ENCODE results near the gene OLA1.
A peak's percentile ranks its signal among the peaks of the same experiment; 100 is the strongest.

The OLA1 gene

DNA sequence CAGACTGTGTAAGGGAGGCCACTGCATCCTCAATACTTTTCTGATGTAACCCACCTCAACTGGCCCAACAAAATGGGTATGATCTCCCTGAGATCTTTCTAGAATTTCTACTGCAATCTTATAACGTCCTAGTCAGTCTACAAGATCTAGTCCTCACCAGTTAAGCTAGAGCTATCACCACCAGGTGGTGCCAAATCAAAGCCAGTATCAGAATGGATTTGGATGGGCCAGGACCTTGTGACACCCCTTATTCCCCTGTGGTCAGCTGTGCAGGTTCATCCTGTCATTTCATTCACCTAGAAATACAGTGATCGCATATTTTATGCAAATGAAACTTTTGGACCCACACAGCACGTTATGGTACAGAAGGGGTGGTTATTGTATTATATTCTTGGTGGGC, 90.3 kb downstream of the OLA1 start:
- H3F3A ChIP-seq (ENCODE audit: insufficient read depth, low read length), result no peaks in the 10 kb centered on the region
- no peak overlapping the region for H3K9ac ChIP-seq (ENCODE audit: low read length)
- H3K36me3 ChIP-seq (replicated peaks; ENCODE audit: insufficient read depth, low read length), result no peaks in the 10 kb centered on the region; the same call in 1 of the 2 replicates
- no peaks in the 10 kb centered on the region; the same call in 1 of the 2 replicates for H4K20me1 ChIP-seq (ENCODE audit: insufficient read depth, low read length)
- no peaks in the 10 kb centered on the region for H3K9me3 ChIP-seq (replicated peaks; ENCODE audit: insufficient read depth, low read length)
- TF ChIP-seq EZH2phosphoT487 (IDR thresholded peaks at IDR 0.05; ENCODE audit: low read length), result no peak
- no peak for TF ChIP-seq EZH2 (optimal IDR thresholded peaks at IDR 0.05; ENCODE audit: low read depth, low read length)
- TF ChIP-seq CTCF (IDR thresholded peaks at IDR 0.05; ENCODE audit: low read length), result peak; percentile 62
- no peaks in the 10 kb centered on the region for H3K27me3 ChIP-seq (replicated peaks; ENCODE audit: insufficient read depth, low read length)
- H3K4me2 ChIP-seq (ENCODE audit: low read depth, low read length), result no peak overlapping the region
- no peaks in the 10 kb centered on the region for H3K9me2 ChIP-seq (replicated peaks; ENCODE audit: insufficient read depth, low read length)
- peaks cover 11% of the 10 kb centered on the region; the same call in 1 of the 2 replicates for H3K79me2 ChIP-seq (ENCODE audit: low read length)
- H3K4me1 ChIP-seq (ENCODE audit: low read length), result no peaks in the 10 kb centered on the region
- H3K4me3 ChIP-seq (ENCODE audit: low read length), result no peak overlapping the region
- no peak overlapping the region for H3K27ac ChIP-seq (ENCODE audit: low read length)
- H2AFZ ChIP-seq (ENCODE audit: low read length), result no peak overlapping the region
- peak; percentile 58 for DNase-seq

- no peaks in the 10 kb centered on the region; the same call in 1 of the 2 replicates for H3K36me3 ChIP-seq (replicated peaks; ENCODE audit: insufficient read depth, low read length)
- peaks cover 11% of the 10 kb centered on the region; the same call in 1 of the 2 replicates for H3K79me2 ChIP-seq (ENCODE audit: low read length)
- H2AFZ ChIP-seq (ENCODE audit: low read length), result no peak overlapping the region
- H3K9me3 ChIP-seq (replicated peaks; ENCODE audit: insufficient read depth, low read length), result no peaks in the 10 kb centered on the region
- H3F3A ChIP-seq (ENCODE audit: insufficient read depth, low read length), result no peaks in the 10 kb centered on the region
- DNase-seq, result no peak
- no peaks in the 10 kb centered on the region for H3K4me1 ChIP-seq (ENCODE audit: low read length)
- no peak overlapping the region for H3K4me2 ChIP-seq (ENCODE audit: low read depth, low read length)
- H3K27ac ChIP-seq (ENCODE audit: low read length), result no peak overlapping the region
- H3K27me3 ChIP-seq (replicated peaks; ENCODE audit: insufficient read depth, low read length), result no peaks in the 10 kb centered on the region
- no peaks in the 10 kb centered on the region; the same call in 1 of the 2 replicates for H4K20me1 ChIP-seq (ENCODE audit: insufficient read depth, low read length)
- TF ChIP-seq EZH2 (optimal IDR thresholded peaks at IDR 0.05; ENCODE audit: low read depth, low read length), result no peak
- no peak for TF ChIP-seq EZH2phosphoT487 (IDR thresholded peaks at IDR 0.05; ENCODE audit: low read length)
- no peak for TF ChIP-seq CTCF (IDR thresholded peaks at IDR 0.05; ENCODE audit: low read length)
- no peak overlapping the region for H3K4me3 ChIP-seq (ENCODE audit: low read length)
- H3K9me2 ChIP-seq (replicated peaks; ENCODE audit: insufficient read depth, low read length), result no peaks in the 10 kb centered on the region
- H3K9ac ChIP-seq (ENCODE audit: low read length), result no peak overlapping the region
These were observed 91.3 kb downstream of the OLA1 start for GRCh38 chr2:174157053-174157452.

GRCh38 chr2:174153757-174154680, 94.3 kb downstream of the OLA1 start:
- H3K9me2 ChIP-seq (replicated peaks; ENCODE audit: insufficient read depth, low read length), result no peaks in the 10 kb centered on the region
- H3K27me3 ChIP-seq (replicated peaks; ENCODE audit: insufficient read depth, low read length), result no peaks in the 10 kb centered on the region
- H3K9ac ChIP-seq (ENCODE audit: low read length), result no peak overlapping the region
- H3K27ac ChIP-seq (ENCODE audit: low read length), result no peak overlapping the region
- no peak overlapping the region for H3K4me2 ChIP-seq (ENCODE audit: low read depth, low read length)
- H2AFZ ChIP-seq (ENCODE audit: low read length), result no peak overlapping the region
- H3F3A ChIP-seq (ENCODE audit: insufficient read depth, low read length), result no peaks in the 10 kb centered on the region
- no peaks in the 10 kb centered on the region for H3K9me3 ChIP-seq (replicated peaks; ENCODE audit: insufficient read depth, low read length)
- no peak for DNase-seq
- no peak overlapping the region for H3K4me3 ChIP-seq (ENCODE audit: low read length)
- H3K4me1 ChIP-seq (ENCODE audit: low read length), result no peaks in the 10 kb centered on the region
- H3K79me2 ChIP-seq (ENCODE audit: low read length), result peaks cover 17% of the 10 kb centered on the region
- no peaks in the 10 kb centered on the region for H3K36me3 ChIP-seq (replicated peaks; ENCODE audit: insufficient read depth, low read length)
- no peaks in the 10 kb centered on the region for H4K20me1 ChIP-seq (ENCODE audit: insufficient read depth, low read length)
- TF ChIP-seq CTCF (IDR thresholded peaks at IDR 0.05; ENCODE audit: low read length) (no peak), EZH2 (optimal IDR thresholded peaks at IDR 0.05; ENCODE audit: low read depth, low read length) (no peak), EZH2phosphoT487 (IDR thresholded peaks at IDR 0.05; ENCODE audit: low read length) (no peak)
